HepG2 (cell line): Measurements from ENCODE around the gene BRMS1. TPM values are rescaled to one million over a fixed set of nuclear protein-coding genes. Genes with fewer than 3 reads are reported as not detected.

Source experiments
- FOXA1 ChIP-seq, 2 experiments: fragments of 450-650 bp in 1 of 2; sonication (generic) in 1 of 2; formaldehyde crosslinking in 1 of 2; IDR thresholded peaks; 2 replicates each; pipeline versions ENCODE4 v1.4.0 to v1.6.1; 2016 to 2020; ENCODE audit warnings: missing genetic modification reagents in 1 of 2
- FOXP1 ChIP-seq, 2 experiments: fragments of 450-650 bp in 1 of 2; IDR thresholded peaks; 2 replicates each; pipeline ENCODE4 v1.6.1; 2017 to 2018; ENCODE audit warnings: antibody characterized with exemption in 1 of 2
- GLI4 ChIP-seq: sonication (generic); formaldehyde crosslinking; IDR thresholded peaks from 2 replicates; pipeline ENCODE4 v1.5.1; 2020; ENCODE audit warnings: missing genetic modification reagents, mild to moderate bottlenecking, moderate library complexity, borderline replicate concordance
- KDM4B ChIP-seq: sonication (generic); formaldehyde crosslinking; IDR thresholded peaks from 2 replicates; pipeline ENCODE4 v1.4.0; 2020; ENCODE audit warnings: missing genetic modification reagents
- SP5 ChIP-seq: IDR thresholded peaks from 2 replicates; pipeline ENCODE4 v1.6.1; 2016; ENCODE audit warnings: low read depth, borderline replicate concordance
- XRCC5 ChIP-seq: fragments of 200-400 bp; formaldehyde crosslinking; optimal IDR thresholded peaks from 2 replicates; pipeline ENCODE3; 2017; ENCODE audit warnings: mild to moderate bottlenecking, low read length
- ZBTB3 ChIP-seq: sonication (generic); formaldehyde crosslinking; IDR thresholded peaks from 2 replicates; pipeline ENCODE4 v1.4.0; 2020; ENCODE audit warnings: low read depth, mild to moderate bottlenecking, moderate library complexity, missing genetic modification reagents, borderline replicate concordance
- ZFP82 ChIP-seq: sonication (generic); formaldehyde crosslinking; IDR thresholded peaks from 2 replicates; pipeline ENCODE4 v1.5.1; 2020; ENCODE audit warnings: mild to moderate bottlenecking, missing genetic modification reagents, borderline replicate concordance
- ZNF343 ChIP-seq: sonication (generic); formaldehyde crosslinking; IDR thresholded peaks from 2 replicates; pipeline ENCODE4 v1.4.0; 2020; ENCODE audit warnings: mild to moderate bottlenecking, missing genetic modification reagents
- ZNF713 ChIP-seq: sonication (generic); formaldehyde crosslinking; IDR thresholded peaks from 2 replicates; pipeline ENCODE4 v1.4.0; 2020; ENCODE audit warnings: mild to moderate bottlenecking, missing genetic modification reagents
- ZNF839 ChIP-seq: sonication (generic); formaldehyde crosslinking; IDR thresholded peaks from 2 replicates; pipeline ENCODE4 v1.4.0; 2020; ENCODE audit warnings: missing genetic modification reagents, mild to moderate bottlenecking, borderline replicate concordance
- polyA plus RNA-seq, 8 experiments: library from polyadenylated mRNA; depleted of rRNA in 3 of 8; stranded (reverse) in 7 of 8; unstranded in 1 of 8; fragments of >200 nt; fragmentation: Illumina TruSeq in 4 of 8; extraction: Trizol in 4 of 8; gene quantifications; 2 replicates each; pipeline versions ENCODE4 v1.2.1 to v1.2.3, GENCODE V29; 2011 to 2016; ENCODE audit warnings: low read depth in 4 of 8, missing spikeins in 1 of 8, mixed read lengths in 1 of 8; ENCODE audit not compliant: insufficient read depth in 1 of 8
- total RNA-seq, 5 experiments: library from RNA; depleted of rRNA; stranded (reverse); fragments of >200 nt; fragmentation: Illumina TruSeq; extraction: Trizol; gene quantifications; 2 replicates each; pipeline ENCODE4 v1.2.3, GENCODE V29; 2016; ENCODE audit warnings: low read depth in 1 of 5
- TF ChIP-seq, protein P1 (sequence below): IDR thresholded peaks from 2 replicates; pipeline ENCODE4 v1.6.1; 2012; ENCODE audit warnings: low read length, improper control_type of control experiment
- TF ChIP-seq, protein P2 (sequence below): sonication (generic); formaldehyde crosslinking; IDR thresholded peaks from 2 replicates; pipeline ENCODE4 v1.4.0; 2020; ENCODE audit warnings: missing genetic modification reagents, borderline replicate concordance
- TF ChIP-seq, protein P3 (sequence below): sonication (generic); formaldehyde crosslinking; IDR thresholded peaks from 2 replicates; pipeline ENCODE4 v1.9.0; 2022; ENCODE audit warnings: low read depth, missing genetic modification reagents
- TF ChIP-seq, protein P4 (sequence below): sonication (generic); formaldehyde crosslinking; IDR thresholded peaks from 2 replicates; pipeline ENCODE4 v1.4.0; 2020; ENCODE audit warnings: mild to moderate bottlenecking, low read depth, missing genetic modification reagents
- TF ChIP-seq, protein P5 (sequence below): sonication (generic); formaldehyde crosslinking; IDR thresholded peaks from 2 replicates; pipeline ENCODE4 v1.5.0; 2020; ENCODE audit warnings: mild to moderate bottlenecking, missing genetic modification reagents, borderline replicate concordance

Gene BRMS1
- total and polyA plus RNA-seq, 2 of the 13 experiments (the other 11 are each of a cell fraction or from before 2014, with no cell fraction given): 15.8 to 55.7 TPM

DNA sequence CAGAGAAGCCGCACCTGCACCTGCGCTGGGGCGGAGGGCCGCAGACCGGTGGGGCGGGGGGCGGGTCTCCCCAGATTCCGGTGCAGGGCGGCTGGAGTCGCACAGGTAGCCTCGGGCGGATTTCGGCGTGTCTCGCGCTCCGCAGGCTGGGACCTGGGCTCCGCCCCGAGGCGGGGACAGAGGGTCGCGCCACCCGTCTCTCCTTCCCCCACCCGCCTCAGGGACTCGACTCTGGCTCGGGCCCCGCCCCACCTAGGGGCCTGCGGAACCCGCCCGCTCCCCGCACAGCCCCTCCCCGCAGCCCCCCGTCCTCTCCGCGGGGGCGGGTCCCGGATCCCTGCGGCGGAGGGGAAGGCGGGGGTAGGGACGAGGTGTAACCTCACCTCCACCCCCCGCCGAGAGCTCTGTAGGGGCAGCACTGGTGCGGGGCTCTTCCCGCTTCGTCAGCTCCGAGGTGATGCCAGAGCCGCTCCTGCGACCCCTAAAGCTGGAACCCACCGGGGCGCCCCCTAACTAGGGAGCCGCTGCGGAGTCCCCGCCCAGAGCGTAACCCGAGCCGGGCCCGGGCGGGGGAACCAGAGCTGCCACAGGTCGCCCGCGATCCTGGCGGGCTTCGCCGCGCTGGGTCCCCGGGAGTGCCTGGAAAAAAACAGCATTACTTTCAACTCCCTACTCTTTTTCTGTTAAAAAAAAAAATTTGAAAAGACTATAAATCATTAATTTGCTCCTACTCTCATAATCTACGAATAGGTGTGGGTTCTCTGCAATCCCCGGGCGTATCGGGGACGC lies 26.9 kb upstream of the BRMS1 start, which contains the start of gene SLC29A2 (continued):
- TF ChIP-seq, protein P1, sequence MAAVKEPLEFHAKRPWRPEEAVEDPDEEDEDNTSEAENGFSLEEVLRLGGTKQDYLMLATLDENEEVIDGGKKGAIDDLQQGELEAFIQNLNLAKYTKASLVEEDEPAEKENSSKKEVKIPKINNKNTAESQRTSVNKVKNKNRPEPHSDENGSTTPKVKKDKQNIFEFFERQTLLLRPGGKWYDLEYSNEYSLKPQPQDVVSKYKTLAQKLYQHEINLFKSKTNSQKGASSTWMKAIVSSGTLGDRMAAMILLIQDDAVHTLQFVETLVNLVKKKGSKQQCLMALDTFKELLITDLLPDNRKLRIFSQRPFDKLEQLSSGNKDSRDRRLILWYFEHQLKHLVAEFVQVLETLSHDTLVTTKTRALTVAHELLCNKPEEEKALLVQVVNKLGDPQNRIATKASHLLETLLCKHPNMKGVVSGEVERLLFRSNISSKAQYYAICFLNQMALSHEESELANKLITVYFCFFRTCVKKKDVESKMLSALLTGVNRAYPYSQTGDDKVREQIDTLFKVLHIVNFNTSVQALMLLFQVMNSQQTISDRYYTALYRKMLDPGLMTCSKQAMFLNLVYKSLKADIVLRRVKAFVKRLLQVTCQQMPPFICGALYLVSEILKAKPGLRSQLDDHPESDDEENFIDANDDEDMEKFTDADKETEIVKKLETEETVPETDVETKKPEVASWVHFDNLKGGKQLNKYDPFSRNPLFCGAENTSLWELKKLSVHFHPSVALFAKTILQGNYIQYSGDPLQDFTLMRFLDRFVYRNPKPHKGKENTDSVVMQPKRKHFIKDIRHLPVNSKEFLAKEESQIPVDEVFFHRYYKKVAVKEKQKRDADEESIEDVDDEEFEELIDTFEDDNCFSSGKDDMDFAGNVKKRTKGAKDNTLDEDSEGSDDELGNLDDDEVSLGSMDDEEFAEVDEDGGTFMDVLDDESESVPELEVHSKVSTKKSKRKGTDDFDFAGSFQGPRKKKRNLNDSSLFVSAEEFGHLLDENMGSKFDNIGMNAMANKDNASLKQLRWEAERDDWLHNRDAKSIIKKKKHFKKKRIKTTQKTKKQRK: no peak
- TF ChIP-seq FOXA1 (IDR thresholded peaks at IDR 0.05) (no peak), FOXA1 (CRISPR knock-in tag; IDR thresholded peaks at IDR 0.05) (no peak), XRCC5 (no peak), ZNF343 (CRISPR knock-in tag) (no peak), FOXP1 (IDR thresholded peaks at IDR 0.05) (no peak), FOXP1 (CRISPR knock-in tag; IDR thresholded peaks at IDR 0.05) (no peak), ZNF839 (CRISPR knock-in tag) (no peak), ZBTB3 (CRISPR knock-in tag) (no peak), ZNF713 (CRISPR knock-in tag) (no peak), GLI4 (CRISPR knock-in tag) (no peak), KDM4B (CRISPR knock-in tag) (no peak), SP5 (CRISPR knock-in tag) (peak; percentile 29; the same call in 1 of the 2 replicates), ZFP82 (no peak)
- TF ChIP-seq, protein P2, sequence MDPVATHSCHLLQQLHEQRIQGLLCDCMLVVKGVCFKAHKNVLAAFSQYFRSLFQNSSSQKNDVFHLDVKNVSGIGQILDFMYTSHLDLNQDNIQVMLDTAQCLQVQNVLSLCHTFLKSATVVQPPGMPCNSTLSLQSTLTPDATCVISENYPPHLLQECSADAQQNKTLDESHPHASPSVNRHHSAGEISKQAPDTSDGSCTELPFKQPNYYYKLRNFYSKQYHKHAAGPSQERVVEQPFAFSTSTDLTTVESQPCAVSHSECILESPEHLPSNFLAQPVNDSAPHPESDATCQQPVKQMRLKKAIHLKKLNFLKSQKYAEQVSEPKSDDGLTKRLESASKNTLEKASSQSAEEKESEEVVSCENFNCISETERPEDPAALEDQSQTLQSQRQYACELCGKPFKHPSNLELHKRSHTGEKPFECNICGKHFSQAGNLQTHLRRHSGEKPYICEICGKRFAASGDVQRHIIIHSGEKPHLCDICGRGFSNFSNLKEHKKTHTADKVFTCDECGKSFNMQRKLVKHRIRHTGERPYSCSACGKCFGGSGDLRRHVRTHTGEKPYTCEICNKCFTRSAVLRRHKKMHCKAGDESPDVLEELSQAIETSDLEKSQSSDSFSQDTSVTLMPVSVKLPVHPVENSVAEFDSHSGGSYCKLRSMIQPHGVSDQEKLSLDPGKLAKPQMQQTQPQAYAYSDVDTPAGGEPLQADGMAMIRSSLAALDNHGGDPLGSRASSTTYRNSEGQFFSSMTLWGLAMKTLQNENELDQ (CRISPR knock-in tag): no peak
- TF ChIP-seq, protein P3, sequence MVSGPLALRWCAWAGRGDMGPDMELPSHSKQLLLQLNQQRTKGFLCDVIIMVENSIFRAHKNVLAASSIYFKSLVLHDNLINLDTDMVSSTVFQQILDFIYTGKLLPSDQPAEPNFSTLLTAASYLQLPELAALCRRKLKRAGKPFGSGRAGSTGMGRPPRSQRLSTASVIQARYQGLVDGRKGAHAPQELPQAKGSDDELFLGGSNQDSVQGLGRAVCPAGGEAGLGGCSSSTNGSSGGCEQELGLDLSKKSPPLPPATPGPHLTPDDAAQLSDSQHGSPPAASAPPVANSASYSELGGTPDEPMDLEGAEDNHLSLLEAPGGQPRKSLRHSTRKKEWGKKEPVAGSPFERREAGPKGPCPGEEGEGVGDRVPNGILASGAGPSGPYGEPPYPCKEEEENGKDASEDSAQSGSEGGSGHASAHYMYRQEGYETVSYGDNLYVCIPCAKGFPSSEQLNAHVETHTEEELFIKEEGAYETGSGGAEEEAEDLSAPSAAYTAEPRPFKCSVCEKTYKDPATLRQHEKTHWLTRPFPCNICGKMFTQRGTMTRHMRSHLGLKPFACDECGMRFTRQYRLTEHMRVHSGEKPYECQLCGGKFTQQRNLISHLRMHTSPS (CRISPR knock-in tag): no peak
- TF ChIP-seq, protein P4, sequence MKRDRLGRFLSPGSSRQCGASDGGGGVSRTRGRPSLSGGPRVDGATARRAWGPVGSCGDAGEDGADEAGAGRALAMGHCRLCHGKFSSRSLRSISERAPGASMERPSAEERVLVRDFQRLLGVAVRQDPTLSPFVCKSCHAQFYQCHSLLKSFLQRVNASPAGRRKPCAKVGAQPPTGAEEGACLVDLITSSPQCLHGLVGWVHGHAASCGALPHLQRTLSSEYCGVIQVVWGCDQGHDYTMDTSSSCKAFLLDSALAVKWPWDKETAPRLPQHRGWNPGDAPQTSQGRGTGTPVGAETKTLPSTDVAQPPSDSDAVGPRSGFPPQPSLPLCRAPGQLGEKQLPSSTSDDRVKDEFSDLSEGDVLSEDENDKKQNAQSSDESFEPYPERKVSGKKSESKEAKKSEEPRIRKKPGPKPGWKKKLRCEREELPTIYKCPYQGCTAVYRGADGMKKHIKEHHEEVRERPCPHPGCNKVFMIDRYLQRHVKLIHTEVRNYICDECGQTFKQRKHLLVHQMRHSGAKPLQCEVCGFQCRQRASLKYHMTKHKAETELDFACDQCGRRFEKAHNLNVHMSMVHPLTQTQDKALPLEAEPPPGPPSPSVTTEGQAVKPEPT (CRISPR knock-in tag): no peak
- TF ChIP-seq, protein P5, sequence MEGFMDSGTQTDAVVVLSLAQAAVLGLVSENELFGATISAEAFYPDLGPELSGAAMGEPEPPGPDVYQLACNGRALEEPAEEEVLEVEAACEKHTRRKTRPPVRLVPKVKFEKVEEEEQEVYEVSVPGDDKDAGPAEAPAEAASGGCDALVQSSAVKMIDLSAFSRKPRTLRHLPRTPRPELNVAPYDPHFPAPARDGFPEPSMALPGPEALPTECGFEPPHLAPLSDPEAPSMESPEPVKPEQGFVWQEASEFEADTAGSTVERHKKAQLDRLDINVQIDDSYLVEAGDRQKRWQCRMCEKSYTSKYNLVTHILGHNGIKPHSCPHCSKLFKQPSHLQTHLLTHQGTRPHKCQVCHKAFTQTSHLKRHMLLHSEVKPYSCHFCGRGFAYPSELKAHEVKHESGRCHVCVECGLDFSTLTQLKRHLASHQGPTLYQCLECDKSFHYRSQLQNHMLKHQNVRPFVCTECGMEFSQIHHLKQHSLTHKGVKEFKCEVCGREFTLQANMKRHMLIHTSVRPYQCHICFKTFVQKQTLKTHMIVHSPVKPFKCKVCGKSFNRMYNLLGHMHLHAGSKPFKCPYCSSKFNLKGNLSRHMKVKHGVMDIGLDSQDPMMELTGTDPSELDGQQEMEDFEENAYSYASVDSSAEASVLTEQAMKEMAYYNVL: no peak
